Activated CD8-positive, alpha-beta memory T cell treated with anti-CD3 and anti-CD28 coated beads for 4 hours (primary cell): ENCODE measurements around the gene NUDT9.
"Not testable (repeated sequence)": the region's sequence is repeated elsewhere in the genome, so short reads cannot be mapped to it uniquely, and the experiment has no call there.

Experiments
- DNase-seq, 2 donors: peaks; one replicate each; pipeline ENCODE4 v3.0.0-alpha.2; 2020; ENCODE audit warnings: low read depth in 2 of 2

NUDT9 gene, protein sequence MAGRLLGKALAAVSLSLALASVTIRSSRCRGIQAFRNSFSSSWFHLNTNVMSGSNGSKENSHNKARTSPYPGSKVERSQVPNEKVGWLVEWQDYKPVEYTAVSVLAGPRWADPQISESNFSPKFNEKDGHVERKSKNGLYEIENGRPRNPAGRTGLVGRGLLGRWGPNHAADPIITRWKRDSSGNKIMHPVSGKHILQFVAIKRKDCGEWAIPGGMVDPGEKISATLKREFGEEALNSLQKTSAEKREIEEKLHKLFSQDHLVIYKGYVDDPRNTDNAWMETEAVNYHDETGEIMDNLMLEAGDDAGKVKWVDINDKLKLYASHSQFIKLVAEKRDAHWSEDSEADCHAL

DNA sequence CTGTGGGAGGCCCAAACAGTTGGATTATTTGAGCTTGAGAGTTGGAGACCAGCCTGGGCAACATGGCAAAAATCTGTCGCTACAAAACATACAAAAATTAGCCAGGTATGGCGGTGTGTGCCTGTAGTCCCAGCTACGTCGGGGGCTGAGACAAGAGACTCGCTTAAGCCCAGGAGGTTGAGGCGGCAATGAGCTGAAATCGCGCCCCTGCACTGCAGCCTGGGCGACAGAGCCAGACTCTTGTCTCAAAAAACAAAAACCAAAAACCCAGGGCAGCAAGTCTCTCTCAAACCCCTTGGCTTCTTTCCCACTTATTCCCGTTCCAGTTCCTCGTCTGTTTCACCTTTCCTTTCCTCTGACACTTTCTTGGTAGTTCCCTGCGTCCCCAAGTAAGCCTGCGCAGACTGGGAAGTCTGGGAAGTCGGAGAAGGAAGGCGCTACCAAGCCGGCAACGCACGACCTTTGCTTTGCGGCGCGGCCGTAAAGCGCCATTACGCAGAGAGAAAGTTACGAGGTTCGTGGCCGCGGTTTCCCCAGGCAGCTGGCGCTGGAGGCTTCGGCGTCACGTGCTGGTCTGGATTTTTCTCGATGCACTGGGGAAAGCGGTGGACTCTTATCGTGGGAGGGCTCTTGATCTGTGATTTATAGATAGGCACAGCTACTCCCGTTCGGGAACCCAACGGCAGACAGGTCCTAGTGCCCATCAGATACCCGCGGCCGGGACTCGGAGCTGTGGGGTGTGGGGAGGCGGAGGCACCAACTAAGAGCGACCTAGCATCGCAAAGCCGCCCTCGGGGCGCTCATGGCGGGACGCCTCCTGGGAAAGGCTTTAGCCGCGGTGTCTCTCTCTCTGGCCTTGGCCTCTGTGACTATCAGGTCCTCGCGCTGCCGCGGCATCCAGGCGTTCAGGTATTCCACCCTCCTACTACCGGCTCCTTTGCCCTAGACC lies at the start of gene NUDT9:
NUDT9 (plus strand) TSS at position 470 of the 949 bp plus-strand sequence; CDS start at position 803, 333 bp downstream.
- peak; percentile 70 for DNase-seq

DNA sequence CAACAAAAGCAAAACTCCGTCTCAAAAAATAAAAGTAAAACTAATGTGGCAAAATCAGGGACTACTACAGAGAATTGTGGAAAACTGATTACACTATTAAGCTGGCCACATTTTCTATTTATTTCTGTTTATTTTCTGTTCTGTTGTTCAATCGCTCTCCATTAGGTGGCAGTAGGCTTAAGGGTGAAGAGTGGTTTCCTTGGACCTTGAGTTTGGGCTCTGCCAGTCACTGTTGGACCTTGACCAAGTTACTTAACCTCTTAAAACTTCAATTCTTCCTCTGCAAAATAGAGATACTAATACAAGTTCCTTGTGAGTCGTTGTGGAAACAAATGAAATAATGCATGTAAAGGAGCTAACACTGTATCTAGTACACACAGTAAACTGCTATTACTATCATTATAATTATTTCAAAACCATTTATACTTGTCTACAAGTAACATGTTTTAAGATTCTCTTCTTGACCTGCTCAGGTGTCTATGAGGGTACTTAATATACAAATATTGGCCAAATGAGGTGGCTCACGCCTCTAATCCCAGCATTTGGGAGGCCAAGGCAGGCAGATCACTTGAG lies 46.6 kb upstream of the NUDT9 start:
- no peak for DNase-seq

DNA sequence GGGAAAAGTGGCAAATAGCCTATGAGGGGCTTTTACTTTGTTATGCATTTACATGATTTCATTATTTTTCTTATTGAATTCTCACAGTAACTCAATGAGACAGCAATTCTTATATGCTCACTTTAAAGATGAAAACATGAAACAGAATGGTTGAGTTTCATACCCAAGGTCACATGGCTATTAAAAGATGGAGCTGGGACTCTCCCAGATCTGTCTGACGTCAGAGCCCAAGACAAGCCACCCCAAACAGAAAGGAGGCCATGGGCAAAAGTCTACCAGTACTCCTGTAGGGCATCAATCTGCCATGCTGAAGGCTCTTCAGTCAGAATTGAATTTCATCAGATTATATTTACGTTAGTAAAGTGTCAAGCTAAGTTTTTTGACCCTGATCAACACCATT lies 44.6 kb upstream of the NUDT9 start:
- no peak for DNase-seq

DNA sequence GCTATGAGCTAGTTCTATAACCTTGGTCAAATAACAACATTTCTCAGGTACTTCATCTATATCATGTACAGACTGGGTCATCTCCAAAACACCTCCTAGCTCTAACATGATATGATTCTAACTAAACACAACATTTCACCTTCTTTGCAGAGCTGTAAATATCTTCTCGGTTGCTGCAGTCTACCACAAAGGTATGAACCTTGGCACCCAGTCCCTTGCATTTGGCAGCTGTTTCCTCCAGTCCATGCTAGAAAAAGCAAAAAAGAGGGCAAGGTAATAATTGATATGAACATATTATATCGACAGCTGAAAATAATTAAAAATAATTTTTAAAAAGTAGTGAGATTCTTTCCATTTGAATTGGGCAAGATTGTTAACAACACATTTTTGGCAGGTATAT lies 40.3 kb upstream of the NUDT9 start:
- no peak for DNase-seq

DNA sequence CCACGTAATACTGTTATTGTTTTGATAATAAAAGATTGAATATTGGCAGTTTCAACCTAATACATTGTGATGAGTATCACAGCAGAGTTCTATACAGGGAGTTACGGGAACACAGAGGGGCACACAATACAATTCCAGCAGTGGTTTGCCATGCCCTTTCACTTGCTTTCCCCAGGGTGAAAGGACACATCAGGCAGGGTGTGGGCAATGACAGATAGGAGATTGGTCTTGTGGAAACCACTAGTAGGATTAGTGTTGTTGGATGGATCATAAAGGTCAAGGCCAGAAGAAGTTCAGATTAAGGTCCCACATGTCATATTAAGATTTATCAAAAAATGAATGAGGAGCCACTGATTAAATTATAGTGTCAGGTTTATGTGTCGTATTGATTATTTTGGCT lies 39.4 kb upstream of the NUDT9 start:
- DNase-seq = no peak

DNA sequence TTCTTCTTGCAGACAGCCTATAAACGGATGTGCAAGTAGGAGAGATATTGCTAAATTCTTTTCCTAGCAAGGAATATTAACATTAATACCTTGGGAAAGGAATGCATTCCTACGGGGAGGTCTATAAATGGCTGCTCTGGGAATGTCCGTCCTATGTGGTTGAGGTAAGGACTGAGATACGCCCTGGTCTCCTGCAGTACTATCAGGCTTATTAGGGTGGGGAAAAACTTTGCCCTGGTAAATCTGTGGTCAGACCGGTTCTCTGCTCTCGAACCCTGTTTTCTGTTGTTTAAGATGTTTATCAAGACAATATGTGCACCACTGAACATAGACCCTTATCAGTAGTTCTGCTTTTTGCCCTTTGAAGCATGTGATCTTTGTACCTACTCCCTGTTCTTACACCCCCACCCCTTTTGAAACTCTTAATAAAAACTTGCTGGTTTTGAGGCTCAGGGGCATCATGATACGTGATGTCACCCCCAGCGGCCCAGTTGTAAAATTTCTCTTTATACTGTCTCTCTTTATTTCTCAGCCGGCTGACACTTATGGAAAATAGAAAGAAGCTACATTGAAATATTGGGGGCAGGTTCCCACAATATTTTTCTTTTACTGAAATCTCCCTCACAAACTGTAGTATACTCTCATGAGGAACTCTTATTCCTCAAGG lies 37.8 kb upstream of the NUDT9 start:
- DNase-seq = not testable (repeated sequence)

DNA sequence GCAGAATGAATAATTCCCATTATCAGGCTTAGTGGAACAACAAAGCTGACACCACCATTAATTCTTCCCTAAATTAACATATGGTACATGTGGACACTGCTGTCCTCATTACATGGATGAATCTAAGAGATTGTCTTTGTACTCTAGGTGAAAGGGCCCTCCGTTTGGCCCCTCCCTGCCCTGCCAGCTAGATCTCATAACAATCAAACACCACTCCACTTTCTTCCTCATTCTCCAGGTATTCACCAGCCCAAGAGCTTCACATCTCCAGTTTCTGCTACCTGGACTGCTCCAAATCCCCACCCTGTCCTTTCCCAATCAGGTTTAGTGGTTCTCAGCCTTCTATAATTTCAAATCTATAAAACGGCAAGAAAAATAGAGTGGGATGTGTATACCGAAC lies 35.1 kb upstream of the NUDT9 start:
- DNase-seq = no peak

DNA sequence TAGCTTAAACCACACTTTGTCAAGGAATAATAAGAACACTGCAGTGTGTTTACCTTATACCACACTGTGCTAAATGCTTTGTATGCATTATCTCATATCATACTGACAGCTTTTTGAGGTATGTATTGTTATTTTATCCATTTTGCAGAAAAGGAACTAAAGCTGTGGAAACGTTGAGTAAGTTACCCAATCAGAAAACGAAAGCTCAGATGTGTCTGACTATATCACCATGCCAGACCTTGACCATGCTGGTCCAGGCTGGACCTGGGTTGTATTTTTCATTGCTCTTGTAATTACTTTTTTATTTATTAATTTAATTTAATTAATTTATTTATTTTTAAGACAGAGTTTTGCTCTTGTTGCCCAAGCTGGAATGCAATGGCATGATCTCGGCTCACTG lies 33.5 kb upstream of the NUDT9 start:
- no peak for DNase-seq

DNA sequence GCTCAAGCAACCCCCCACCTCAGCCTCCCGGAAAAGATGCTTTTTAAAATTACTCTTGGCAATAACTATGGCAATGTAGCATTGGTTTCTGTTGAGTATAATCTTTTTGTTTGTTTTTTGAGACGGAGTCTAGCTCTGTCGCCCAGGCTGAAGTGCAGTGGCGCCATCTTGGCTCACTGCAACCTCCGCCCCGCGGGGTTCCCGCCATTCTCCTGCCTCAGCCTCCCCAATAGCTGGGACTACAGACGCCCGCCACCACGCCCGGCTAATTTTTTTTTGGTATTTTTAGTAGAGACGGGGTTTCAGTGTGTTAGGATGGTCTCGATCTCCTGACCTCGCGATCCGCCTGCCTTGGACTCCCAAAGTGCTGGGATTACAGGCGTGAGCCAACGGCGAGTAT lies 32.3 kb upstream of the NUDT9 start:
- DNase-seq = not testable (repeated sequence)

DNA sequence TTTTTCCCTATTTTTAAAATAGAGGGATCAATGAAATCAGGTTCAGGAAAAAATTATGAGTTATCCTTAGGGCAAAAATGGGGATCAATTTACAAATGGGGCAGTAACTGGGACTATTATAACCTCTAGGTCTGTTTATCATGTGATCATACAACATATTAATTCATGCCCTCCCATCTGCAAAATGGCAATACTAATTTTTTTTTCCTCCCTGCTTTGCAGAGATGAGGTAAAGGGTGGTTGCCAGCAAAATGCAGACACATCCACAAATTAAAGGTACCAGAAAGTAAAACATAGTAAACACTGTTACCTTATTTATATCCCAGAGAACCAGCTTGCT lies 31.9 kb upstream of the NUDT9 start:
- DNase-seq = no peak

DNA sequence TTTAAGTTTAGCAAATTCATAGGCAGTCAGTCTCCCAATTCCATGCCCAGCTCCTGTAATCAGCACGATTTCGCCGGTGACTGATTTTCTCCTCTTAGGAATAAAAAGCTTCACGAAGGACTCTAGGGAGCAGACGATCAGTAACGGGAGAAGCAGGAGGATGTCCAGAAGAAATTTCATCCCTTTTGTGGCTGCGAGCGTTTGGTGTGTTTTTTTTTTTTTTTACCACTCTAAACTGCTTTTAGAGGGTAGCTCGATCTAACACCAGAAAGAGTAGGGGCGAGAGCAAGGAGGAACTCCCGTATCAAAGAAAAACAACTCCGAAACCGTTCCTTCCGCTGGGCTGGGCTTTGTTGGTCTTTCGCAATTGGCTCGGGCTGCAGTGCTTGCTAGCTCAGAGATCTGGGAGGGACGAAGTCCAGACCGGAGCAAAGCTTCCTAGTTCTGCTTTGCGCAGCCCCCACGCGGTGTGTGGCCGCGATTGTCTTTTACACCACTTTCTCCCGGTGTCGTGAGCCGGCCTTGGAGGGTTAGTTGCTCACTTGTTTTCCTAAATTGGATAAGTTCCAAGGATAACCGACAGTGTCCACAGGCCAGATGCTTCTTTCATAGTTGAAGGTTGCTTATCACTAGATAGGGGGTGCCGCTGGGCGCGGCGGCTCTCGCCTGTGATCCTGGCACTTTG lies 31.3 kb upstream of the NUDT9 start, which contains the start of gene HSD17B11:
HSD17B11 (minus strand) TSS at position 298 of the 685 bp plus-strand sequence; CDS start at position 180, 118 bp downstream.
- peak; percentile 57 to 59 for DNase-seq

DNA sequence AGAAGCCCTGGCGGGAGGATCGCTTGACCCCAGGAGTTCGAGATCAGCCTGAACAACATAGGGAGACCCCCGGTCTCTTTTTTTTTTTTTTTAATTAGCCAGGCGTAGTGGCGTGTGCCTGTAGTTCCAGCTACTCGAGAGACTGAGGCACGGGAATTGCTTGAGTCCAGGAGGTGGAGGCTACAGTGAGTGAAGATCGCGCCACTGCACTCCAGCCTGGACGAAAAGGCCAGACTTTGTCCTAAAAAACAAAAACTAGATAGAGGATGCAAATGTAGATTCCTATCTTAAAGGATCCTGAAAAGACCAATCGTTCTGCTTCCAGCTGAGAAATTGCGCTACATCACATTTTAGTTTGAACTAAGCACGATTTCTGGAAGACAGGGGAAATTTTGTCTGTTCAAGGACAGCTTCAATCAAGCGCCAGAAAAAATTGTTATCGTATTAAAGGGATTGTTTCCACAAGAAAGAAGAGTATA lies 30.8 kb upstream of the NUDT9 start:
- no peak for DNase-seq

DNA sequence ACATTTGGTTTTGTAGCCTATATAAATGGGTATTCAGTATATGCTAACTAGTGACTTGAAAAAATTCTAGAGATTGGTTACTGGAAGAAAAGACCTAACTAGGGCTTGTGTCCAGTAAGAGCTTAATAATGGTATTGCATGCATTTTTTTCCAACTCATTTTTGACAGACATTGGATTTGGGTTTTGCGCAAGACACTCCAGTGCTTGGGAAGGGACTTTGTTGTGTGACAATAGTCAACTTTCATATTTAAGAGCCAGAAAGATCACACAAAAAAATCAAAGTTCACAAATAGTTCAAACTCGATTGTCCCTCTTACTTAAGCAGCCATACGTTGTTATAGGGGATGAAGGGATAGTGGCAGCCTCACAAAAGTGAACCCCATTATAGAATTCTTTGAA lies 30.2 kb upstream of the NUDT9 start:
- no peak for DNase-seq

DNA sequence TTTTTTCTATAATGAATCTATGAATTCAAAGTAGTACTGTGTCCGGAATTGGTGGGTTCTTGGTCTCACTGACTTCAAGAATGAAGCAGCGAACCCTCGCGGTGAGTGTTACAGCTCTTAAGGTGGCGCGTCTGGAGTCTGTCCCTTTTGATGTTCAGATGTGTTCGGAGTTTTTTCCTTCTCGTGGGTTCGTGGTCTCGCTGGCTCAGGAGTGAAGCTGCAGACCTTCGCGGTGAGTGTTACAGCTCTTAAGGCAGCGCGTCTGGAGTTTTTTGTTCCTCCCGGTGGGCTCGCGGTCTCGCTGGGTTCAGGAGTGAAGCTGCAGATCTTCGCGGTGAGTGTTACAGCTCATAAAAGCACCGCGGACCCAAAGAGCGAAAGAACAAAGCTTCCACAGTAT lies 27.3 kb upstream of the NUDT9 start:
- not testable (repeated sequence) for DNase-seq

DNA sequence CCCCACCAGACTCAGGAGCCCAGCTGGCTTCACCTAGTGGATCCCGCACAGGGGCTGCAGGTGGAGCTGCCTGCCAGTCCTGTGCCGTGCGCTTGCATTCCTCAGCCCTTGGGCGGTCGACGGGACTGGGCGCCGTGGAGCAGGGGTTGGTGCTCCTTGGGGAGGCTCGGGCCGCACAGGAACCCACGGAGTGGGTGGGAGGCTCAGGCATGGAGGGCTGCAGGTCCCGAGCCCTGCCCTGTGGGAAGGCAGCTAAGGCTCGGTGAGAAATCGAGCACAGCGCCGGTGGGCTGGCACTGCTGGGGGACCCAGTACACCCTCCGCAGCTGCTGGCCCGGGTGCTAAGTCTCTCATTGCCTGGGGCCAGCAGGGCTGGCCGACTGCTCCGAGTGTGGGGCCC lies 26.5 kb upstream of the NUDT9 start:
- DNase-seq = not testable (repeated sequence)

DNA sequence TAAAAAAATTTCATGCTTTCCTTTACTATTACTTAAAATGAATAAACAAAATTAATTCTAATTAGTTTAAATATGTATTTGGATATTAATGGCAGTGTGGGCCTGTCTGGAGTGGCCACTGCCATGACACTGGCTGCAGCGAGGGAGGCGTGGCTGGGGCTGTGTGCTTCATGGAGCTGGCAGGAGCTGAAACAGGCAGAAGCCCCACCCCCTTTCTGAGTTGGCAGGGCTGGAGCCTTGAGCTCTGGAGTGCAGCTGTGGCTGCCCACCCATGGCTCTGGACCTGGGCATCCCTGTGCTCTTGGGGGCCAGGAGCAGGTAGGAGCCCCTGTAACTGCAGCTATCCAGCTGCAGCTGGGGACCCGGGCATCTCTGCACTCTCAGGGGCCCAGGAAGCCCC lies 23.2 kb upstream of the NUDT9 start:
- DNase-seq = no peak

DNA sequence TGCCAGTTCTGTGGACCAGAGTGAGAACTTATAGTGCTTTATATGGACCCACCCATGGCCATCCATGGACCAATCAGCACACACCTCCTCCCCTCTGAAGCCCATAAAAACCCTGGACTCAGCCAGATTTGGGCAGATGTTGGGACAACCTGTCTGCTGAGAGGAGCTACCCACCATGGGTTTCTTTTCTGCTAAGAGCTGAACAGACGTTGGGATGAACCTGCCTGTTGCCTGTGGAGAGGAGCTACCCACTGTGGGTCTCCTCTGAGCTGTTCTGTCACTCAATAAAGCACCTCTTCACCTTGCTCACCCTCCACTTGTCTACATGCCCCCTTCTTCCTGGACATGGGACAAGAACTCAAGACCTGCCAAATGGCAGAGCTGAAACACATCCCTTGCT lies 22.4 kb upstream of the NUDT9 start:
- no peak for DNase-seq

DNA sequence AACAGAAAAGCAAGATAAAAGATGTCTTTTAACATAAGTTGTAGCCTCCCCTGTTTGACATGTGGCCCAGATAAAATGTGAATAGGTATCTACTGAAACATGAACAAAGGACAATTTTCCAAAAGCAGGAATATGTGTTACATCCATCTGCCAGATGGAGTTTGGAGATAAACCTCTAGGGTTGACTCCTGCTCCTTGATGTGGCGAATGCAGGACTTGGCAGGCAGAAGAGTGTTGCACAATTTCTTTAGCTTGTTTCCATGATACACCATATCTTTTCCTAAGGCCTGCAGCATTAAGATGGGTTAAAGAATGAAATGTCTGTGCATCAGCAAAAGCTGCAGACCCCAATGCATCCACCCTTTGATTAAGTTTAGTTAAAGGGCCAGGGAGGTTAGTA lies 18.6 kb upstream of the NUDT9 start:
- DNase-seq = not testable (repeated sequence)

DNA sequence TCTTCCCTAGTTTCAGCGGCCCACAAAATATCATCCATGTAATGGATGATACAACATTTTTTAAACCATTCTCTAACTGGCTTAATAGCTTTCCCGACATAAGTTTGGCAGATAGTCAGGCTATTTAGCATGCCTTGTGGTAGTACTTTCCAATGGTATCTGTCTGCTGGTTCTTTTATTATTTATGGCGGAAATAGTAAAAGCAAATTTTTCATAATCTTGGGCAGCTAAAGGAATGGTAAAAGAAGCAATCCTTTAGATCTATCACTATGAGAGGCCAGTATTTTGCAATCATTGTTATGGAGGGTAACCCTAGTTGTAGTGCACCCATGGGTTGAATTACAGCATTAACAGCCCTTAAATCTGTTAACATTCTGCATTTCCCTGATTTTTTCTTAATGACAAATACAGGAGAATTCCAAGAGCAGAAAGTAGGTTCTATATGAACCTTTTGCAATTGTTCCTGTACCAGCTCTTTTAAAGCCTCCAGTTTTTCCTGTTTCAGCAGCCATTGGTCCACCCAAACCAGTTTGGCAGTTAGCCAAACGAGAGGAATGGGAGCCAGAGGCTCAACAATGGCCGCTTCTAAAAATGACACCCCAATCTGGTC lies 17.1 kb upstream of the NUDT9 start:
- DNase-seq = no peak

DNA sequence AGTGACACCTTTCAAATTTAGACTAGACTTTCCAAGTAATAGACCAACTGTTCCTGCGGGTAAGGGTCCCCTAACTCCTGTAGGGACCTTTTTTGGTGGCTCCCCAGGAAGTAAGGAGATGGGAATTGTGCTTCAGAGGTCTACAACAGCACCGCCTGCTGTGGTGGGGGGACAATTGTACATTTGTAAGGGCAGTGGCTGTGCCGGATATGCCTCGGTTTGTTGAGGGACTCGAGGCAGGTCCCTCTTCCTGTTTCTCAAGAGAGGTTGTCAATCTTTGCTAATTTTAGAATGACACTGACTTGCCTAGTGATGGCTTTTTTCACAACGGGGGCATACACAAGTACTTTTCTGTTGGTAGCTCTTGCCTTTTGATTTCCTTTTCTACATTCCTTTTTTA lies 15.9 kb upstream of the NUDT9 start:
- DNase-seq = no peak

DNA sequence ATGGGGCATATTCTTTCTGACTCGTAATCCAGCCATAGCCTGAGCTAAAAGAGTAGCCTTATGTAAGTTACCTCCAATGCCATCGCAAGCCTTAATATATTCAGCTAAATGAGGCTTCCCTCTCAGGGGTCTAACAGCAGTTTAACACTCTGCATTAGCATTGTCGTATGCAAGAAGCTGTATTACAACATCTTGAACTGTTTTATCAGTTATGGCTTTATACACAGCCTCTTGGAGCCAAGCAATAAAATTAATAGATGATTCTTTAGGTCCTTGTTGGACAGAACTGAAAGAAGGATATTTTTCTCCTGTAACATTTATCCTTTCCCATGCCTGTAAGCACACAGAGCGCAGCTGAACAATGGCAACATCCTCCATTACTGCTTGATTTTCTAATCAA lies 15.5 kb upstream of the NUDT9 start:
- DNase-seq = not testable (repeated sequence)
